CD14-positive monocyte (primary cell): ENCODE data around the gene PROK2. TPM values are rescaled to one million over a fixed set of nuclear protein-coding genes. Genes with fewer than 3 reads are reported as not detected.

ENCODE experiments used
- DNase-seq, 3 donors: peaks; one replicate each; pipeline ENCODE4 v3.0.0-alpha.2; 2011 to 2022
- H2AFZ ChIP-seq: 2 replicates; pipeline ENCODE4 v1.6.0; 2012; ENCODE audit warnings: mild to moderate bottlenecking, low read depth, low read length, inconsistent platforms; ENCODE audit not compliant: insufficient read depth, poor library complexity, severe bottlenecking
- H3K27ac ChIP-seq, 2 donors: 1 replicate in 1 of 2; 2 replicates in 1 of 2; pipeline ENCODE4 v1.5.1; 2012 to 2013; ENCODE audit warnings: low read length in 2 of 2, control low read depth in 1 of 2, inconsistent platforms in 1 of 2, low read depth in 1 of 2, mild to moderate bottlenecking in 1 of 2
- H3K27me3 ChIP-seq, 2 donors: one replicate each; pipeline versions ENCODE4 v1.6.0 to v1.6.1; 2011 to 2013; ENCODE audit warnings: low read length in 2 of 2; ENCODE audit not compliant: control insufficient read depth in 2 of 2, insufficient read depth in 2 of 2
- H3K36me3 ChIP-seq, 2 donors: replicated peaks in 1 of 2; 1 replicate in 1 of 2; 2 replicates in 1 of 2; pipeline versions ENCODE4 v1.5.1 to v1.6.1; 2012 to 2013; ENCODE audit warnings: low read length in 2 of 2, control low read depth in 1 of 2, inconsistent platforms in 1 of 2, mild to moderate bottlenecking in 1 of 2; ENCODE audit not compliant: insufficient read depth in 2 of 2, control insufficient read depth in 1 of 2
- H3K4me1 ChIP-seq, 2 donors: 1 replicate in 1 of 2; 2 replicates in 1 of 2; pipeline versions ENCODE4 v1.5.1 to v1.6.1; 2012 to 2013; ENCODE audit warnings: low read length in 2 of 2, control low read depth in 1 of 2, inconsistent platforms in 1 of 2, mild to moderate bottlenecking in 1 of 2, moderate library complexity in 1 of 2; ENCODE audit not compliant: insufficient read depth in 2 of 2, control insufficient read depth in 1 of 2
- H3K4me2 ChIP-seq: replicated peaks from 2 replicates; pipeline ENCODE3; 2012; ENCODE audit warnings: low read length, moderate library complexity, mild to moderate bottlenecking; ENCODE audit not compliant: poor library complexity, severe bottlenecking; ENCODE audit errors: extremely low read depth
- H3K4me3 ChIP-seq, 3 experiments: fragments of 200-600 bp in 1 of 3; sonication (generic) in 1 of 3; replicated peaks in 1 of 3; 1 replicate in 2 of 3; 2 replicates in 1 of 3; pipeline ENCODE4 v1.5.1; 2011 to 2013; ENCODE audit warnings: low read length in 3 of 3, mild to moderate bottlenecking in 3 of 3, control low read depth in 2 of 3, low read depth in 2 of 3, inconsistent platforms in 1 of 3, moderate library complexity in 1 of 3
- H3K79me2 ChIP-seq: 2 replicates; pipeline ENCODE4 v1.6.0; 2012; ENCODE audit warnings: mild to moderate bottlenecking, control low read depth, inconsistent platforms, low read length, moderate library complexity; ENCODE audit not compliant: insufficient read depth
- H3K9ac ChIP-seq: 2 replicates; pipeline ENCODE4 v1.6.0; 2017; ENCODE audit warnings: low read length, mild to moderate bottlenecking; ENCODE audit not compliant: insufficient read depth, poor library complexity, severe bottlenecking
- H3K9me3 ChIP-seq, 2 donors: replicated peaks in 1 of 2; 1 replicate in 1 of 2; 2 replicates in 1 of 2; pipeline versions ENCODE4 v1.5.1 to v1.6.1; 2012 to 2013; ENCODE audit warnings: low read length in 2 of 2, control low read depth in 1 of 2; ENCODE audit not compliant: control insufficient read depth in 1 of 2, insufficient read depth in 1 of 2
- H4K20me1 ChIP-seq: 2 replicates; pipeline ENCODE4 v1.6.0; 2012; ENCODE audit warnings: mild to moderate bottlenecking, low read length, control low read depth, moderate library complexity; ENCODE audit not compliant: insufficient read depth
- H3K27ac Mint-ChIP-seq, 7 donors: one replicate each; pipeline ENCODE4 v1.8.0; 2020; ENCODE audit warnings: mild to moderate bottlenecking in 7 of 7, mixed read lengths in 7 of 7, moderate library complexity in 6 of 7, inconsistent platforms in 2 of 7
- H3K27me3 Mint-ChIP-seq, 3 donors: one replicate each; pipeline ENCODE4 v1.8.0; 2021 to 2022; ENCODE audit warnings: low read depth in 3 of 3, mild to moderate bottlenecking in 3 of 3, mixed read lengths in 3 of 3, moderate library complexity in 3 of 3, inconsistent platforms in 1 of 3
- H3K36me3 Mint-ChIP-seq, 2 donors: one replicate each; pipeline ENCODE4 v1.8.0; 2020; ENCODE audit warnings: mixed read lengths in 2 of 2, inconsistent platforms in 1 of 2, mild to moderate bottlenecking in 1 of 2
- H3K4me1 Mint-ChIP-seq: one replicate; pipeline ENCODE4 v1.8.0; 2020; ENCODE audit warnings: mild to moderate bottlenecking, mixed read lengths
- H3K4me3 Mint-ChIP-seq, 2 donors: one replicate each; pipeline ENCODE4 v1.8.0; 2020; ENCODE audit warnings: mild to moderate bottlenecking in 2 of 2, mixed read lengths in 2 of 2, moderate library complexity in 1 of 2
- H3K9me3 Mint-ChIP-seq, 7 donors: one replicate each; pipeline ENCODE4 v1.8.0; 2020 to 2022; ENCODE audit warnings: mixed read lengths in 7 of 7, mild to moderate bottlenecking in 6 of 7, moderate library complexity in 6 of 7, inconsistent platforms in 2 of 7
- WGBS: methylation state at CpG from one replicate; pipeline ENCODE4 v1.1.5; 2013; ENCODE audit warnings: missing lambda C conversion rate; ENCODE audit not compliant: insufficient coverage; 5-methylcytosine and 5-hydroxymethylcytosine counted together
- intact Hi-C, 2 donors: fragments of 100-400 bp; cut with micrococcal nuclease; formaldehyde crosslinking; loops; one replicate each; pipeline versions ENCODE4 v1.15.0 to v1.15.1; 2023
- polyA plus RNA-seq, 3 donors: library from polyadenylated mRNA; depleted of rRNA in 1 of 3; unstranded in 2 of 3; stranded (reverse) in 1 of 3; fragments of 300-500 nt in 2 of 3; fragments of >200 nt in 1 of 3; fragmentation: Illumina TruSeq in 2 of 3; gene quantifications; 1 replicate in 2 of 3; 2 replicates in 1 of 3; pipeline ENCODE4 v1.2.3, GENCODE V29; 2012 to 2021
- TF ChIP-seq, protein P1 (sequence below): fragments of 200-600 bp; IDR thresholded peaks from one replicate; pipeline ENCODE4 v1.8.0; 2022; ENCODE audit warnings: antibody characterized with exemption, mild to moderate bottlenecking

The PROK2 gene
- polyA plus RNA-seq, 3 donors: 25.4 to 81.7 (median 37.8) TPM

DNA sequence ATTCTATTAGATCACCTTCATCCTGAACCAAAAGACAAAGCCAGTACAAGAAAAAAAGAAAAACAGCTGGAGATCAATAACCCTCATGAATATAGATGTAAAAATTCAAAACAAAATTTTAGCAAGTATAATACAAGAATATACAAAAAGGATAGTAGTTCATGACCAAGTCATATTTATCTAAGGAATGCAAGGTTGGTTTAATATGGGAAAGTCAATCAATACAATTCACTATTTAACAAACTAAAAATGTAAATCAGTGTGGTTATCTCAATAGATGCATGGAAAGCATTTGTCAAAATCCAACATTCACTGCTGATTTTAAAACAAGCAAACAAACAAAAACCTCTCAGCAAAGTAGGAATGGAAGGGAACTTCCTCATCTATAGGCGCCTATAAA is 42.3 kb downstream of the PROK2 start:
- no peaks in the 10 kb centered on the region for H3K27me3 ChIP-seq
- peaks cover 12 to 48% (median 42%) of the 10 kb centered on the region in 7 donors for H3K9me3 Mint-ChIP-seq
- H3K36me3 Mint-ChIP-seq: peaks cover 6 to 17% of the 10 kb centered on the region in 2 donors
- no peak for DNase-seq
- H3K4me3 ChIP-seq: no peak overlapping the region
- H3K9ac ChIP-seq: no peak overlapping the region
- H3K4me1 Mint-ChIP-seq: no peaks in the 10 kb centered on the region
- TF ChIP-seq, protein P1, sequence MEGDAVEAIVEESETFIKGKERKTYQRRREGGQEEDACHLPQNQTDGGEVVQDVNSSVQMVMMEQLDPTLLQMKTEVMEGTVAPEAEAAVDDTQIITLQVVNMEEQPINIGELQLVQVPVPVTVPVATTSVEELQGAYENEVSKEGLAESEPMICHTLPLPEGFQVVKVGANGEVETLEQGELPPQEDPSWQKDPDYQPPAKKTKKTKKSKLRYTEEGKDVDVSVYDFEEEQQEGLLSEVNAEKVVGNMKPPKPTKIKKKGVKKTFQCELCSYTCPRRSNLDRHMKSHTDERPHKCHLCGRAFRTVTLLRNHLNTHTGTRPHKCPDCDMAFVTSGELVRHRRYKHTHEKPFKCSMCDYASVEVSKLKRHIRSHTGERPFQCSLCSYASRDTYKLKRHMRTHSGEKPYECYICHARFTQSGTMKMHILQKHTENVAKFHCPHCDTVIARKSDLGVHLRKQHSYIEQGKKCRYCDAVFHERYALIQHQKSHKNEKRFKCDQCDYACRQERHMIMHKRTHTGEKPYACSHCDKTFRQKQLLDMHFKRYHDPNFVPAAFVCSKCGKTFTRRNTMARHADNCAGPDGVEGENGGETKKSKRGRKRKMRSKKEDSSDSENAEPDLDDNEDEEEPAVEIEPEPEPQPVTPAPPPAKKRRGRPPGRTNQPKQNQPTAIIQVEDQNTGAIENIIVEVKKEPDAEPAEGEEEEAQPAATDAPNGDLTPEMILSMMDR: no peak
- H3K4me2 ChIP-seq: no peak overlapping the region
- no peaks in the 10 kb centered on the region for H3K4me1 ChIP-seq
- H3K79me2 ChIP-seq: peaks cover 7% of the 10 kb centered on the region
- peaks cover 15 to 29% of the 10 kb centered on the region in 2 donors for H3K9me3 ChIP-seq
- H3K27ac ChIP-seq: no peak overlapping the region
- H4K20me1 ChIP-seq: no peaks in the 10 kb centered on the region
- no peaks in the 10 kb centered on the region for H3K27me3 Mint-ChIP-seq
- H3K4me3 Mint-ChIP-seq: no peak overlapping the region
- WGBS: no CpG with 5 or more reads among the region's 1 CpG
- no peaks in the 10 kb centered on the region for H3K36me3 ChIP-seq
- intact Hi-C loops: no loop called here
- no peak overlapping the region for H3K27ac Mint-ChIP-seq
- H2AFZ ChIP-seq: no peak overlapping the region

DNA sequence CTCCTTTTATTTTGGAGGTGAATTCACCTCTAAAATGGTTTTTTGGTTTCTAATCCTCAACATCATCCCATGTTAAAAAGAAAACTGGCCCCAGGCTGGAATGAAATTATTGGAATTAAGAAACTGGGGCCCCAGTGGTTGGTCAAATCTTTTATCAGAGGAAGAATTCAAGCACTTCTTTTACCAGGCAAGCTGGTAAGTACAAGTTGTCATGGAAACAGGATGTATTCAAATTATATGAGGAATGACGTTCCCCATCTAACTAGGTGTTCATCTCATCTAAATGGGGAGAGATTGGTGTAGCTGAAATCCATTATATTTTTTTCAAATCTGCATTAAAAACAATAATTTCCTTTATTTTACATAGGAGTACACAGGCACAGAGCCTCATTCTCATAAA is 50.1 kb downstream of the PROK2 start:
- Mint-ChIP-seq H3K4me3 (no peak overlapping the region), H3K36me3 (peaks cover 11 to 14% of the 10 kb centered on the region in 2 donors), H3K4me1 (peaks cover 13% of the 10 kb centered on the region), H3K9me3 (peaks cover 7 to 14% (median 12%) of the 10 kb centered on the region in 7 donors), H3K27me3 (peaks cover 2 to 7% (median 3%) of the 10 kb centered on the region in 3 donors), H3K27ac (no peak overlapping the region)
- H3K4me3 ChIP-seq: no peak overlapping the region
- H3K9ac ChIP-seq: no peak overlapping the region
- H3K27me3 ChIP-seq: no peaks in the 10 kb centered on the region
- H4K20me1 ChIP-seq: no peaks in the 10 kb centered on the region
- peaks cover 3 to 6% of the 10 kb centered on the region in 2 donors for H3K9me3 ChIP-seq
- WGBS: no CpG with 5 or more reads among the region's 1 CpG
- H3K36me3 ChIP-seq: no peaks in the 10 kb centered on the region
- no peak for DNase-seq
- intact Hi-C loops: no loop called here
- H3K79me2 ChIP-seq: peaks cover 16% of the 10 kb centered on the region
- H3K4me2 ChIP-seq: no peak overlapping the region
- H2AFZ ChIP-seq: no peak overlapping the region
- peaks cover 4% of the 10 kb centered on the region in 2 donors for H3K4me1 ChIP-seq
- no peak overlapping the region for H3K27ac ChIP-seq
- TF ChIP-seq, protein P1: no peak
